ENCODE data around the gene ERF.

The ERF gene

DNA sequence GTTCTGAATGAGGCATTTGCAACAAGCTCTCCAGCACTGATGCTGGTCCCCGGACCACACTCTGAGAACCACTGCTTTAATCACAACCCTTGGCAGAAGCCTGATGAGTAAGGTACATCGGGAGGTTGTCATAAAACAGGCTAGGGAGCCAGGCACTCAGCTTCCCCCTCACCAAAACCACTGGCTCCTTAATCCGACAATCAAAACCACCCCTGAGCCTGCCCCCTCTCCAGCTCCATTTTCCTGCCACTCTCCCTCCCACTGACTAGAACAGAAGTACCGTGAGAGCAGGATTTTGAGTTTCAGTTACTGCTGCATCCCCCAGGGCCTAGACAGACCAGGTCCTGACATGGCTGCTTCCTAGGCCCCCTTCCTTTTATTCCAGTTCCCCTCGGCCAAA lies 19.7 kb downstream of the ERF start:
- CTCF ChIA-PET, result interaction anchor here (0.9 to 3.5 kb wide), 5 partner anchors 9 to 127 kb away, joined by 3 to 14 read pairs (median 12); no protein-coding TSS in a partner anchor
- TF ChIP-seq CTCF (IDR thresholded peaks at IDR 0.05; ENCODE audit: control extremely low read depth, extremely low read depth, low read depth, missing control alignments), result no peak
- no peak for DNase-seq (ENCODE audit: extremely low spot score)
- POLR2A ChIA-PET, result interaction anchor here (1.5 kb wide), 1 partner anchor 19 kb away, joined by 4 read pairs; no protein-coding TSS in a partner anchor

DNA sequence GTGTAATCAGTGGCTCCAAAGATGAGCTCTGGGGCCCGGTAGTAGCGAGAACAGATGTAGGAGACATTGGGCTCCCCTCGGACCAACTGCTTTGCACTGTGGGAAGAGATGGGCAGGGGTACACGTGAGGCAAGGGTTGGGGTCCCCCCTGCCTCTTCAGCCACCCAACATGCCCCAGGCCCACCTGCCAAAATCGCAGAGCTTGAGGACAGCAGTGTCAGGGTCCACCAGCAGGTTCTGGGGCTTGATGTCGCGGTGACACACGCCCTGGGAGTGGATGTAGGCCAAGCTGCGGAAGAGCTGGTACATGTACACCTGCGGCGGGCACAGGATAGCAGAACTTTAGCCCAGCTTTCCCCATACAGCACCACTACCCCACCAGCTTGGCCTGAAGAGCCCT lies 20.6 kb downstream of the ERF start:
- TF ChIP-seq CTCF (IDR thresholded peaks at IDR 0.05; ENCODE audit: control extremely low read depth, extremely low read depth, low read depth, missing control alignments), result no peak
- POLR2A ChIA-PET, result interaction anchor here (0.9 to 1.5 kb wide), 2 partner anchors 9 to 18 kb away, joined by 4 to 5 read pairs; no protein-coding TSS in a partner anchor
- DNase-seq (ENCODE audit: extremely low spot score), result no peak
- CTCF ChIA-PET, result interaction anchor here (0.7 to 3.5 kb wide), 6 partner anchors 9 to 126 kb away, joined by 3 to 14 read pairs (median 8); partner anchors contain the start of gene ZNF526

DNA sequence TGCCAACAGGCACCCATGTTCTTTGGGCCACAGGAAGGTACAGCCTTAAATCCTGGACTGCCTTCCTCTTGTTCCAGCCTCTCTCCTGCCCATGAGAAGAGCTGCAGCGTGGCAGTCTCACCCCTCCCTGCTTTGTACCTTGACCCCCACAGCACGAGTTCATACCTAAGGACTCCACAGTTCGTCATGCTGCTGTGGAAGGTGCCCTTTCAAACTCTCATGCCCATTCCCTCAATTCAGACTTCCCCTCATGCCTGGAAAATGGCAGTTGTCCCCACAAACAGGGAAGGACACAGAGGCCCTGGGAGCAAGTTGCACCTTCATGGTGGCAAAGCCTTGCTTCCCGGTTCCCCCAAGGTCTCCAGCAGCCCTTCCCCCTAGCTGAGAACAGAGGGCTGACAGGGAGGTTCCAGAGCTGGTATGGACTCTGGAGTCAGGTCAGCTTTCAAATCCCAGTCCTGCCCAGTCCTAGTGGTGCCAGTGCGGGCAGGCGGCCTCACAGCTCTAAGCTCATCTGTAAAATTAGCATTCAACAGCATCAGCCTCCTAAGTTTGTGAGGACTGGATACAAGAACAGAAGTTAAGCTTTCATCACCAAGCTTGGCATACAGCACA lies 21.1 kb downstream of the ERF start:
- no peak for DNase-seq (ENCODE audit: extremely low spot score)
- POLR2A ChIA-PET, result interaction anchor here (0.6 to 1.5 kb wide), 3 partner anchors 9 to 1486 kb away, joined by 3 to 5 read pairs (median 4); no protein-coding TSS in a partner anchor
- CTCF ChIA-PET, result interaction anchor here (0.7 to 3.5 kb wide), 8 partner anchors 8 to 125 kb away, joined by 3 to 14 read pairs (median 4); partner anchors contain the start of genes POU2F2 and ZNF526
- TF ChIP-seq CTCF (IDR thresholded peaks at IDR 0.05; ENCODE audit: control extremely low read depth, extremely low read depth, low read depth, missing control alignments), result no peak

- ChIA-PET CTCF (interaction anchor here (0.9 to 2.7 kb wide), 4 partner anchors 11 to 101 kb away, joined by 3 to 14 read pairs (median 3); partner anchors contain the start of gene POU2F2), POLR2A (interaction anchor here (0.6 kb wide), 1 partner anchor 1487 kb away, joined by 3 read pairs; no protein-coding TSS in a partner anchor)
- DNase-seq (ENCODE audit: extremely low spot score), result no peak
- no peak for TF ChIP-seq CTCF (IDR thresholded peaks at IDR 0.05; ENCODE audit: control extremely low read depth, extremely low read depth, low read depth, missing control alignments)
Observed at GRCh38 chr19:42233106-42233505, 21.8 kb downstream of the ERF start.

GRCh38 chr19:42232435-42232834 lies 22.5 kb downstream of the ERF start:
- ChIA-PET CTCF (interaction anchor here (1.0 kb wide), 1 partner anchor 11 kb away, joined by 3 read pairs; no protein-coding TSS in a partner anchor), POLR2A (no interaction called here)
- no peak for DNase-seq (ENCODE audit: extremely low spot score)
- TF ChIP-seq CTCF (IDR thresholded peaks at IDR 0.05; ENCODE audit: control extremely low read depth, extremely low read depth, low read depth, missing control alignments), result no peak

DNA sequence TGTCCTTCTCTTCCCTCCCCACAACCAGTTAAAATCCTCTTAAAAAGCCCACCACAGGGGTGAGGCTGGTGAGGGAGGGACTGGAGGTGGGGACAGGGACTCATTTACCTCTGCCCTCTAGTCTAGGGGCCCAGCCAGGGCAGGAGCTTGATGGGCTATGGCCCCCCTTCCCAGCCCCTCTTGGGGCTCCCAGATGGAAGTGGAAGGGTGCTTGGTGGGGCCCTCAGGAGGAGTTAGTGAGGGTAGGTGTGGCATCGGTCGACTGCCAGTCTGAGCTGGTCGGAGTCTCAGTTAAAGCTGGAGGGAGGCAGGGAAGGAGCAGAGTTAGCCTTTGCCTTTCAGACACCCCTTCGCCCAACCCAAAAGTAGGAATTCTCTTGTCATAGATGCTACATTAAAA lies 24.4 kb downstream of the ERF start:
- no peak for TF ChIP-seq CTCF (IDR thresholded peaks at IDR 0.05; ENCODE audit: control extremely low read depth, extremely low read depth, low read depth, missing control alignments)
- no peak for DNase-seq (ENCODE audit: extremely low spot score)
- POLR2A ChIA-PET, result no interaction called here
- CTCF ChIA-PET, result interaction anchor here (1.0 to 2.0 kb wide), 5 partner anchors 9 to 66 kb away, joined by 3 to 6 read pairs (median 4); partner anchors contain the start of gene ZNF526
